GM18873 (cell line): ENCODE data around the gene ADAM33.

Experiments
- ATAC-seq: cut with Tn5 transposase; IDR thresholded peaks from one replicate; pipeline ENCODE4 v1.9.1; 2021; ENCODE audit warnings: mild to moderate bottlenecking, moderate library complexity, moderate number of reproducible peaks; ENCODE audit not compliant: unreplicated experiment, low FRiP score

Gene ADAM33

GRCh38 chr20:3681931-3682781, at the start of gene ADAM33:
Gene ADAM33 (minus strand): TSS chr20:3682010. CDS start chr20:3682004, 6 bp downstream.
- ATAC-seq: no peak

- ATAC-seq: no peak
Observed at GRCh38 chr20:3730803-3731672, 49.2 kb upstream of the ADAM33 start.

GRCh38 chr20:3729811-3730540, 48.2 kb upstream of the ADAM33 start:
- ATAC-seq: no peak

GRCh38 chr20:3729378-3729777, 47.6 kb upstream of the ADAM33 start:
- no peak for ATAC-seq

GRCh38 chr20:3728876-3729275, 47.1 kb upstream of the ADAM33 start:
- no peak for ATAC-seq

GRCh38 chr20:3728354-3728753, 46.5 kb upstream of the ADAM33 start:
- no peak for ATAC-seq

- no peak for ATAC-seq
Observed at GRCh38 chr20:3727401-3728021, 45.7 kb upstream of the ADAM33 start.

- no peak for ATAC-seq
Observed at GRCh38 chr20:3724356-3724755, 42.5 kb upstream of the ADAM33 start.

GRCh38 chr20:3723284-3723683, 41.5 kb upstream of the ADAM33 start:
- ATAC-seq: no peak

GRCh38 chr20:3721912-3722311, 40.1 kb upstream of the ADAM33 start:
- ATAC-seq: no peak

- no peak for ATAC-seq
Observed at GRCh38 chr20:3720626-3721025, 38.8 kb upstream of the ADAM33 start.

- no peak for ATAC-seq
Observed at GRCh38 chr20:3720068-3720467, 38.3 kb upstream of the ADAM33 start.

GRCh38 chr20:3719046-3719445, 37.2 kb upstream of the ADAM33 start:
- no peak for ATAC-seq

GRCh38 chr20:3716195-3716834, 34.5 kb upstream of the ADAM33 start:
- ATAC-seq: no peak

GRCh38 chr20:3714092-3714491, 32.3 kb upstream of the ADAM33 start:
- ATAC-seq: no peak

GRCh38 chr20:3712279-3712873, 30.6 kb upstream of the ADAM33 start, which contains the start of gene SIGLEC1:
Gene SIGLEC1 (minus strand): TSS chr20:3712600. CDS start chr20:3707128, 5,472 bp downstream.
- ATAC-seq: no peak

- no peak for ATAC-seq
Observed at GRCh38 chr20:3711484-3711941, 29.7 kb upstream of the ADAM33 start.

GRCh38 chr20:3710703-3711483, 29.1 kb upstream of the ADAM33 start:
- no peak for ATAC-seq
